Spleen (tissue), 7 donors: ENCODE data around the gene TPM2.

ENCODE experiments used
- CTCF ChIP-seq, 11 experiments: fragments of 200-600 bp in 7 of 11; fragments of 450-650 bp in 4 of 11; sonication (generic) in 4 of 11; IDR thresholded peaks in 8 of 11; conservative IDR thresholded peaks in 3 of 11; 1 replicate in 7 of 11; 2 replicates in 4 of 11; pipeline versions ENCODE4 v1.4.0 to v1.8.0; 2016 to 2021; ENCODE audit warnings: antibody characterized with exemption in 11 of 11, inconsistent platforms in 4 of 11, mild to moderate bottlenecking in 1 of 11
- POLR2A ChIP-seq, 3 donors: fragments of 450-650 bp; IDR thresholded peaks; one replicate each; pipeline ENCODE4 v1.5.1; 2017; ENCODE audit warnings: antibody characterized with exemption in 3 of 3, mild to moderate bottlenecking in 1 of 3
- POLR2AphosphoS5 ChIP-seq, 3 donors: sonication (generic); formaldehyde crosslinking; IDR thresholded peaks; one replicate each; pipeline ENCODE4 v1.5.1; 2017; ENCODE audit warnings: antibody characterized with exemption in 3 of 3
- donor health status: DM: no; HTN: no; CAD: no; lungs with moderate emphysema.
- donor health status: DM: no; HTN: no; CAD: no.
- donor health status: DM: no; HTN: no; CAD: no.

GRCh38 chr9:35712762-35713400 is 23.2 kb upstream of the TPM2 start:
- no peak for TF ChIP-seq CTCF (IDR thresholded peaks at IDR 0.05 in 8 of 11, conservative IDR thresholded peaks at IDR 0.05 in 3 of 11)
- TF ChIP-seq POLR2AphosphoS5 (IDR thresholded peaks at IDR 0.05): peak in 2 of 3 donors; percentile 6 to 54
- TF ChIP-seq POLR2A (IDR thresholded peaks at IDR 0.05): no peak
